KOPT-K1 (cell line): Measurements from ENCODE around the gene NOMO2.
"Not testable (repeated sequence)": the region's sequence is repeated elsewhere in the genome, so short reads cannot be mapped to it uniquely, and the experiment has no call there.

Source experiments
- H3K27ac ChIP-seq: fragments of 200-600 bp; sonication (generic); 2 replicates; pipeline ENCODE4 v1.5.1; 2016; ENCODE audit warnings: antibody characterized with exemption, mild to moderate bottlenecking, low read depth, low read length; ENCODE audit not compliant: poor library complexity, severe bottlenecking
- H3K36me3 ChIP-seq: fragments of 200-600 bp; sonication (generic); 2 replicates; pipeline ENCODE4 v1.5.1; 2017; ENCODE audit warnings: antibody characterized with exemption, mild to moderate bottlenecking, low read length, moderate library complexity; ENCODE audit not compliant: insufficient read depth
- H3K9me3 ChIP-seq: fragments of 200-600 bp; sonication (generic); 2 replicates; pipeline ENCODE4 v1.5.1; 2017; ENCODE audit warnings: antibody characterized with exemption, low read length, mild to moderate bottlenecking; ENCODE audit not compliant: insufficient read depth, poor library complexity, severe bottlenecking

NOMO2 gene

DNA sequence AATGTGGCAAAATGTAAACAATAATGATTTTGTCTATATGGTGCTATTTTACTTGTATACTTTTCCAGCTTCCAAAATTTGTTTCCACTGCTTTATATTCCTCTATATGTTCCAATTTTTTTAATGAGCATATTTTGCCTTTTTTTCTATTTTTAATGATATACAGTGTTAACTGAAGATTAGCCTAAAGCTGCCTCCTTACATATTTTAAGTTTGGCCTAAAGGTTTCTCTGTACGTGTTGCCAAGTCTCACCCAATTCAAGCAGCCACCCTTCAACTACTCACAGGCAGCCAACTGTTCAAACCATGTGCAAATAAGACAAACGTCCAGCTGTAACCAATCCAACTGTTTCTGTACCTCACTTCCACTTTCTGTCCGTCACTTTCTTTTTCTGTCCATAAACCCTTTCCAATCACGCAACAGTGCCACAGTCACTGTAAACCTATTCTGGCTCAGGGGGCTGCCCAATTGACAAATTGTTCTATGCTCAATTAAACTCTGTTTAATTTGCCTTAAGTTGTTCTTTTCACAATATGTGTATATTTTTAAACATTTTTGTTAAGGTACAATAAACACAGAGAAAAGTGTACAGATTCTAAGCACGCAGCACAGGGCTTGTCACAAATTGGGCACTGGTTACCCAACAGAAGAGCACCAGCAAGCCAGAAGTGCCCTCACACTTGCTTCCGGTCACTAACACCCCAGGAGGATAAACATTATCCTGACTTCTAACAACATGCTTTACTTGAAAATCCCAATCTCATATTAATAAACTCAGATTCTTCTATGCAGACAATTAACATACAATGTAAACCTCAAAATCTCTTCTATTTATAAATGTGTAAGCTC is 17.4 kb downstream of the NOMO2 start:
- not testable (repeated sequence) for H3K27ac ChIP-seq, H3K9me3 ChIP-seq, H3K36me3 ChIP-seq

- H3K27ac ChIP-seq, H3K36me3 ChIP-seq, H3K9me3 ChIP-seq: not testable (repeated sequence)
These were observed 20.0 kb downstream of the NOMO2 start for GRCh38 chr16:18541912-18542311.

GRCh38 chr16:18537004-18537403 is 24.9 kb downstream of the NOMO2 start:
- not testable (repeated sequence) for H3K27ac ChIP-seq, H3K9me3 ChIP-seq
- peaks cover 13% of the 10 kb centered on the region; the same call in 1 of the 2 replicates for H3K36me3 ChIP-seq

- H3K27ac ChIP-seq, H3K9me3 ChIP-seq: not testable (repeated sequence)
- H3K36me3 ChIP-seq, result peaks cover 13% of the 10 kb centered on the region; the same call in 1 of the 2 replicates
These were observed 26.3 kb downstream of the NOMO2 start for GRCh38 chr16:18535519-18536168.

- H3K27ac ChIP-seq, H3K9me3 ChIP-seq: not testable (repeated sequence)
- peaks cover 13% of the 10 kb centered on the region; the same call in 1 of the 2 replicates for H3K36me3 ChIP-seq
These were observed 27.6 kb downstream of the NOMO2 start for GRCh38 chr16:18534308-18534707.

DNA sequence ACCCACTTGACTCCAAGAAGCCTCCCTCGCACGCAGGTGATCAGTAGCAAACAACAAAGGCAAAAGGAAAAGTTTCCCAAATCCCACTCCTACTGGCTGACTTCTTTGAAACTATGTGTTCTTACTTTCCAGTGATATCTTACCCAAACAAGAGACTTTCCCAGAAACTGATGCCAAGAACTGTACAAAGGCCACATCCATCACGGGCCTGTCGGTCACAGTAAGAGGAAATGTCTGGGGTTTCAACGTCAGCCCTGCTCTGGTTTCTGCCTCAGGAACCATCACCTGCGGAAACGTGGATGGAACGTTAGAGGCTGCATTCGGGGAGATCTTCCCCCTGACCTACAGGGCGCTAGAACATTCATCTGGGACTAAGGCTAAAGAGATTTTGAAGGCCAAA is 30.6 kb downstream of the NOMO2 start:
- H3K9me3 ChIP-seq, H3K27ac ChIP-seq: not testable (repeated sequence)
- peaks cover 19% of the 10 kb centered on the region; the same call in 1 of the 2 replicates for H3K36me3 ChIP-seq

DNA sequence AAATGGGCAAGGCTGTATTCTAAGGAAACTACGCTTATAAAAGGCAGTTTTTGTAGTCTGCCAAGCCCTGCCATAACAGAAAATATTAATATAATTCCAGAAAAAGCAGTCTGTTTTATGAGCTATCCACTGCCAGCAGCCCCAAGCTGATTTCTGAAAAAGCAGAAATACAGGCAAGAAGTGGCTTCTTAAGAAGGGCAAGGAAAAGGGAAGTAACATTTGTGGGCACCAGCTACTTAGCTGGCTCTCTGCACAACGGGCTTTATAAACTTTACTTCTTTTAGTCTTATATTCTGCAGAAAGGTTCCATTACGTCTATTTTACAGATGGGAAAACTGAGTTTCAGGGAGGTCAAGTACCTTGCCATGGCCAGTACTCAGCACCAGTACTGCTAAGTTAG is 31.6 kb downstream of the NOMO2 start:
- not testable (repeated sequence) for H3K27ac ChIP-seq, H3K9me3 ChIP-seq
- peaks cover 14% of the 10 kb centered on the region; the same call in 1 of the 2 replicates for H3K36me3 ChIP-seq

DNA sequence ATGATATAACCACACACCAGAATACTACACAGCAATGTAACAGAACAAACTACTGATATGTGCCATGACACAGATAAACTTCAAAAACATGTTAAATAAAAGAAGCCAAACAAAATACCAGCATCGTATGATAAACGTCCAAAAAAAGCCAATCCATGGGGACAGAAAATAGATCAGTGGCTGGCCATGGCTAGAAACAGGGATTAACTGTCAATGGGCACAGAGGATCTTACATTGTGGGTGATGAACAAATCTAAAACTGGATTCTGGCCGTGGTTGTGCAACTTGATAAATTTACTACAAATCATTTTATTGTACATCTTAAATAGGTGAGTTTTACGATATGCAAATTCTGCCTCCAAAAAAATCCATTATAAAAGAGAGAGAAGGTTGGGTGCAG is 35.4 kb downstream of the NOMO2 start:
- H3K27ac ChIP-seq, H3K9me3 ChIP-seq: not testable (repeated sequence)
- peaks cover 11% of the 10 kb centered on the region; the same call in 1 of the 2 replicates for H3K36me3 ChIP-seq

DNA sequence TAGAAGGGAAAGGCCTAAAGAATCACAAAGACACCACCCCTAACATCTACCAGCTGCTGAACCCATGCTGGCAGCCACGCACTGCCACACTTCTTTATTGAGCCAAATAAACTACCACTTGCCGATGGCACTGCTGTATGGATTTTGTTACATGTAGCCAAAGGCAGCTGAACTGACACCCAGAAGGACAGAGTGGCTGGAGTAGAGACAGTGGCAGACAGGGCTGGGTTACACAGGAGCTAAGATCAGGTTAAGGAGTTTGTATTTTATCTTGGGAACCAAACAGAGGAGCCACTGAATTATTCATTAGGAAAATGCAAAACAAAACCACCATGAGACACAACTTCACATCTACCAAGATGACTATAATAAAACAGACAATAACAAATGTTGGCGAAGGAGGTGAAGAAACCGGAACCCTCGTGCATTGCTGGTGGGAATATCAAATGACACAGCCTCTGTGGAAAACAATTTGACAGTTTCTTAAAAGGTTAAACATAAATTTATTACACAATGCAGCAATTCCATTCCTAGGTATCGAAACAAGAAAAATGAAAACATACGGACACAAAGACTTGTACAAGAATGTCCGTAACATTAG is 35.9 kb downstream of the NOMO2 start:
- H3K36me3 ChIP-seq, result peaks cover 11% of the 10 kb centered on the region; the same call in 1 of the 2 replicates
- H3K27ac ChIP-seq, result not testable (repeated sequence)

GRCh38 chr16:18522637-18523036 is 39.3 kb downstream of the NOMO2 start:
- not testable (repeated sequence) for H3K9me3 ChIP-seq, H3K27ac ChIP-seq, H3K36me3 ChIP-seq

More for the DNA sequence above, 35.9 kb downstream of the NOMO2 start:
- not testable (repeated sequence) for H3K9me3 ChIP-seq

- H3K9me3 ChIP-seq, H3K36me3 ChIP-seq, H3K27ac ChIP-seq: not testable (repeated sequence)
These were observed 40.3 kb downstream of the NOMO2 start for GRCh38 chr16:18521445-18522181.

DNA sequence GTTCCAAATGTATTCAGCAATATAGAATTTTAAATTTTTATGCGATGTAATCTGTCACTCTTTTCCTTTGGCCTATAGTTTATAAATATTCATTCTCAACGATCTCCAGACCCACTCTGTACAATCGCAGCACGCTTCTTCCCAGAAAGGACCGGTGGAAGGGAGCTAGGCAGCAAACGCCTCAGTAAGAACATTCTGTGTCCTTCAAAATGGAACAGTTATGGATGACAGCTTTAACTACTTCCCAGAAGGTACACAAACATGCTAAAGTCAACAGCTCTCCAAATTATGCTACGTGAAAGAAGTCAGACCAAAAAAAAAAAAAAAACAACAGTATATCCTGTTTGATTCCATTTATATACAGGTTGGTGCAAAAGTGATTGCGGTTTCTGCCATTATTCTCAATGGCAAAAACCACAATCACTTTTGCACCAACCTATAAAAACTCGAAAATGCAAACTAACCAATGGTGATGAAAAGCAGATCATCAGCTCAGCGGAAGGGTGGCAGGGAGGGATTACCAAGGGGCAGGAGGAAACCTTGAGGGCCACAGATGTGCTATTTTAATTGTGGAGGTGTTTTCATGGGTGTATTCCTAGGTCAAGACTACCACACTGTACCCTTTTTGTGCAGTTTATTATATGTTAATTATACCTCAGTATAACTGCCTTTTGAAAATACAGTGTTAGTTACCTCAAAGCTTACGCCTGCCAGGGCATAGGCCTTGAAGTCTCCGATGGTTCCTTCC is 43.2 kb downstream of the NOMO2 start:
- H3K36me3 ChIP-seq, H3K27ac ChIP-seq, H3K9me3 ChIP-seq: not testable (repeated sequence)

DNA sequence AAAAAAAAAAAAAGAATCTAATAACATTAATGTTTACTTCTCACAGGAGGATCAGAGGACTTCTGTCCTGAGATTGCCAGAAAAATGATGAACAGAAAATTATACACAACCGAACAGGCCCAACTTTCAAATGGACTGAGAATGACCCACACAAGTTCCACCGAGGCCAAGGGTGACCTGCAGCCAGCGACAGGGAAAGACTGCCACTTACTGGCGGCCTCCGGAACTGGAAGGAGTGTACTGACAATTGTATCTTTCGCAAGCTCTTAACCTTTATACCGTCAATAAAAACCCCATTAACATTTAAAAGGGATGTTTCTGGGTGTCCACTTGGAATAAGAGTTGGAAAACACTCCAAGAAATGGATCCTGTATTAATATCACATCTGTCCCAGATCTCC is 63.5 kb downstream of the NOMO2 start:
- not testable (repeated sequence) for H3K9me3 ChIP-seq, H3K36me3 ChIP-seq, H3K27ac ChIP-seq

DNA sequence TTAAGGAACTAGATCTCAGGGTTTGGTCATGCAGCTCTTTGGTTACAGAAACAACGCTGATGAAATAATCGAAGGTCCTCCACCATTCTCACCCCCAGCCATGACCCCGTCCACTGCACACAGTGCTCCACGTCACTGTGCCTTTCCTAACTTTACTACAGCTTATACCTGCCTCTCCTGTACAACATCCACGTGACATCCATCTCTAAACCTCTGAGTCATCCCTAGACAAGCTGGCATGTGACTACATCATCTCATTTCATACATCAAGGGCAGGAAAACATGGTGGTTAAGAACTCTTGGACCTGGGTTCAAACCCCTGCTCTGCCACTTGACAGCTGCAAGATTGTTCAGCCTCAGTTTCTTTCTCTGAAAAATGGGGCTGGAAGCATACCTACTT is 64.9 kb downstream of the NOMO2 start:
- not testable (repeated sequence) for H3K27ac ChIP-seq, H3K36me3 ChIP-seq, H3K9me3 ChIP-seq
